ENCODE results near the gene GK.

DNA sequence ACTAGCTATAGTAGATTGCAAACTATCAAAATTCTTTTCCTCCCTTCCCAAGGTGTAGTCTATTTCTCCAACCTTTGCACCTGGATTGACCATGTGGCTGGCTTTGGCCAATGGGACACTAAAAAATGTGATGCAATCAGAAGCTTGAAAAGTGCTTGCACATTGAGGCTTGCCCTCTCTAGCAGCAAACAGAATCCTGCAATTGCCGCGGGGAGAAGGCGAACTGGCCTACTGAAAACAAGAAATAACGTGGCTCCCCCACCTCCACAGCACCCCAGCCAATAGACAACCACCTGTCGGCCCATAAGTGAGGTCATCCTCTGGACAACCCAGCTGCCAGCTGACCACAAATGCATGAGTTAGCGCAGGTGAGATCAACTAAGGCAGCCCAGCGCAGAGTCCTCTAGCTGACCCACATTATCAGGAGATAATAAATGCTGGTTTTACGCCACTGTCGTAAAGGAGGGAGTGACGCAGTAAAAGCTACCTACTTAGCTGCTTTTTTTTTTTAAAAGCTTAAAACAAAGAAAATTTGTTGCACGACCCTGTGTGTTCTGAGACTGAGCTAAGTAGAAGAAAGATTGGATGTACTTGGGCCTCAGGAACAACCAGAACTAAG lies 95.2 kb downstream of the GK start:
- no peak for TF ChIP-seq POLR2AphosphoS5 (IDR thresholded peaks at IDR 0.05; ENCODE audit: low read depth, low read length)
- TF ChIP-seq, protein P1, sequence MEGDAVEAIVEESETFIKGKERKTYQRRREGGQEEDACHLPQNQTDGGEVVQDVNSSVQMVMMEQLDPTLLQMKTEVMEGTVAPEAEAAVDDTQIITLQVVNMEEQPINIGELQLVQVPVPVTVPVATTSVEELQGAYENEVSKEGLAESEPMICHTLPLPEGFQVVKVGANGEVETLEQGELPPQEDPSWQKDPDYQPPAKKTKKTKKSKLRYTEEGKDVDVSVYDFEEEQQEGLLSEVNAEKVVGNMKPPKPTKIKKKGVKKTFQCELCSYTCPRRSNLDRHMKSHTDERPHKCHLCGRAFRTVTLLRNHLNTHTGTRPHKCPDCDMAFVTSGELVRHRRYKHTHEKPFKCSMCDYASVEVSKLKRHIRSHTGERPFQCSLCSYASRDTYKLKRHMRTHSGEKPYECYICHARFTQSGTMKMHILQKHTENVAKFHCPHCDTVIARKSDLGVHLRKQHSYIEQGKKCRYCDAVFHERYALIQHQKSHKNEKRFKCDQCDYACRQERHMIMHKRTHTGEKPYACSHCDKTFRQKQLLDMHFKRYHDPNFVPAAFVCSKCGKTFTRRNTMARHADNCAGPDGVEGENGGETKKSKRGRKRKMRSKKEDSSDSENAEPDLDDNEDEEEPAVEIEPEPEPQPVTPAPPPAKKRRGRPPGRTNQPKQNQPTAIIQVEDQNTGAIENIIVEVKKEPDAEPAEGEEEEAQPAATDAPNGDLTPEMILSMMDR (IDR thresholded peaks at IDR 0.05) = no peak
